Esophagus squamous epithelium (tissue), 4 donors: ENCODE measurements around the gene LRRC43.

Source experiments
- CTCF ChIP-seq, 6 experiments: fragments of 450-650 bp in 4 of 6; fragments of 200-600 bp in 2 of 6; sonication (generic) in 2 of 6; IDR thresholded peaks; one replicate each; pipeline ENCODE4 v1.5.1; 2016 to 2019; ENCODE audit warnings: antibody characterized with exemption in 6 of 6, mild to moderate bottlenecking in 4 of 6, moderate library complexity in 4 of 6
- POLR2A ChIP-seq, 4 donors: fragments of 450-650 bp; IDR thresholded peaks; one replicate each; pipeline ENCODE4 v1.6.1; 2017; ENCODE audit warnings: antibody characterized with exemption in 4 of 4, mild to moderate bottlenecking in 4 of 4, moderate library complexity in 3 of 4

GRCh38 chr12:122166422-122167349 lies 16.2 kb upstream of the LRRC43 start:
- no peak for TF ChIP-seq CTCF (IDR thresholded peaks at IDR 0.05)
- no peak for TF ChIP-seq POLR2A (IDR thresholded peaks at IDR 0.05)
